GM06990 (cell line): ENCODE measurements around the gene HOATZ.

Experiments used
- DNase-seq: peaks from one replicate; pipeline ENCODE4 v3.0.0-alpha.2; 2011; ENCODE audit not compliant: insufficient read length; ENCODE audit errors: extremely low read depth
- H3K27me3 ChIP-seq: replicated peaks from 2 replicates; pipeline ENCODE4 v1.6.0; 2011; ENCODE audit warnings: low read length; ENCODE audit not compliant: control insufficient read depth, insufficient read depth
- H3K36me3 ChIP-seq: 2 replicates; pipeline ENCODE4 v1.5.1; 2011; ENCODE audit warnings: low read length; ENCODE audit not compliant: control insufficient read depth, insufficient read depth
- H3K4me3 ChIP-seq: replicated peaks from 2 replicates; pipeline ENCODE4 v1.5.1; 2011; ENCODE audit warnings: low read depth, mild to moderate bottlenecking, control low read depth, low read length
- TF ChIP-seq, protein P1 (sequence below): IDR thresholded peaks from 2 replicates; pipeline ENCODE4 v1.5.1; 2011; ENCODE audit warnings: low read length, control low read depth, mild to moderate bottlenecking, inconsistent platforms; ENCODE audit not compliant: insufficient read depth, poor library complexity, severe bottlenecking

The HOATZ gene

GRCh38 chr11:111521135-111521534, 6.6 kb downstream of the HOATZ start:
- Histone ChIP-seq H3K4me3 (no peak overlapping the region), H3K27me3 (no peaks in the 10 kb centered on the region), H3K36me3 (no peaks in the 10 kb centered on the region)
- DNase-seq: no peak
- TF ChIP-seq, protein P1, sequence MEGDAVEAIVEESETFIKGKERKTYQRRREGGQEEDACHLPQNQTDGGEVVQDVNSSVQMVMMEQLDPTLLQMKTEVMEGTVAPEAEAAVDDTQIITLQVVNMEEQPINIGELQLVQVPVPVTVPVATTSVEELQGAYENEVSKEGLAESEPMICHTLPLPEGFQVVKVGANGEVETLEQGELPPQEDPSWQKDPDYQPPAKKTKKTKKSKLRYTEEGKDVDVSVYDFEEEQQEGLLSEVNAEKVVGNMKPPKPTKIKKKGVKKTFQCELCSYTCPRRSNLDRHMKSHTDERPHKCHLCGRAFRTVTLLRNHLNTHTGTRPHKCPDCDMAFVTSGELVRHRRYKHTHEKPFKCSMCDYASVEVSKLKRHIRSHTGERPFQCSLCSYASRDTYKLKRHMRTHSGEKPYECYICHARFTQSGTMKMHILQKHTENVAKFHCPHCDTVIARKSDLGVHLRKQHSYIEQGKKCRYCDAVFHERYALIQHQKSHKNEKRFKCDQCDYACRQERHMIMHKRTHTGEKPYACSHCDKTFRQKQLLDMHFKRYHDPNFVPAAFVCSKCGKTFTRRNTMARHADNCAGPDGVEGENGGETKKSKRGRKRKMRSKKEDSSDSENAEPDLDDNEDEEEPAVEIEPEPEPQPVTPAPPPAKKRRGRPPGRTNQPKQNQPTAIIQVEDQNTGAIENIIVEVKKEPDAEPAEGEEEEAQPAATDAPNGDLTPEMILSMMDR: no peak

GRCh38 chr11:111522426-111522825, 7.8 kb downstream of the HOATZ start:
- Histone ChIP-seq H3K27me3 (no peaks in the 10 kb centered on the region), H3K4me3 (no peak overlapping the region), H3K36me3 (no peaks in the 10 kb centered on the region)
- TF ChIP-seq, protein P1: no peak
- no peak for DNase-seq

DNA sequence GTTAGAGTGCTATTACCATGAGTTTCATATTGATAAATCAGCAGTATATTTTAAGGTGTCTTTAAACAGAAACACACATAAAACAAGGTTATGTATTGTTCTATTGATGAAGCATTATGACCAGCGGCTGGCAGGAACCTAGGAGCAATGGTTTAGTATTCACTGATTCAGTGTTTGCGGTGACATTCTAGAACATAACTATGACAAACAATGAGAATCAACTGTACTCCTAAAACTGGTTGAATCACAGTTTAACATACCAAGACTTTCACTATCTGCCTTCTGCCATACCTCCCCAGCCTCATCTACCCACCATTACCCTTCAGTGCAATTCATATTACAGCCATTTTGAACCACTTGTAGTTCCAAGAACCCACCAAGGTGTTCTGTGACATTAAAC, 8.8 kb downstream of the HOATZ start:
- H3K27me3 ChIP-seq: no peaks in the 10 kb centered on the region
- no peaks in the 10 kb centered on the region for H3K36me3 ChIP-seq
- TF ChIP-seq, protein P1: no peak
- no peak for DNase-seq
- H3K4me3 ChIP-seq: no peak overlapping the region

GRCh38 chr11:111524056-111524455, 9.5 kb downstream of the HOATZ start:
- H3K4me3 ChIP-seq: no peak overlapping the region
- no peaks in the 10 kb centered on the region for H3K36me3 ChIP-seq
- DNase-seq: no peak
- TF ChIP-seq, protein P1: no peak
- no peaks in the 10 kb centered on the region for H3K27me3 ChIP-seq

GRCh38 chr11:111525456-111525855, 10.9 kb downstream of the HOATZ start:
- no peaks in the 10 kb centered on the region for H3K27me3 ChIP-seq
- TF ChIP-seq, protein P1: no peak
- no peaks in the 10 kb centered on the region for H3K36me3 ChIP-seq
- no peak for DNase-seq
- no peak overlapping the region for H3K4me3 ChIP-seq

DNA sequence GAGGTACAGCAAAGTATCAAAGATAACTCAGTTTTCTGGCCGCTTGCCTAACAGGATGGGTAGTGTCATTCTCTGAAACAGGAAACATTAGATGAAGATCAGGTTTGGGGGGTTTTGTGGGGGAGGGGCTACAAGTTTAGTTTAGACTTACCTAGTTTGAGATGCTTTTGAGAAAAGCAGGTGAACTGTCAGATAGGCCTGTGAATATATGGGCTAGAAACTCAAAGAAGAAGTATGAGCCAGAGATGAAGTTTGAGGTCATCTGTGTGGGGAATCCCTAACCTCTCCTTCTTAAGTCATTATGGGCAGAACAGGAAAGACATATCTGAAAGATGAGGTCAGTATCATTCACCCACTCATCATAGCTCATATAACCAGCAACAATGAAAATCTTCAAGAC, 11.9 kb downstream of the HOATZ start:
- no peak overlapping the region for H3K4me3 ChIP-seq
- TF ChIP-seq, protein P1: no peak
- peak; percentile 52 for DNase-seq
- no peaks in the 10 kb centered on the region for H3K27me3 ChIP-seq
- H3K36me3 ChIP-seq: no peaks in the 10 kb centered on the region
